Activated T-helper 1 cell treated with anti-CD3 and anti-CD28 coated beads, Interleukin-2, amount 50 U/mL, for 16 hours (primary cell): ENCODE data around the gene VPS26B.
"Not testable (repeated sequence)": the region's sequence is repeated elsewhere in the genome, so short reads cannot be mapped to it uniquely, and the experiment has no call there.

ENCODE experiments used
- DNase-seq, 2 donors: peaks; one replicate each; pipeline ENCODE4 v3.0.0-alpha.2; 2020; ENCODE audit warnings: low read depth in 1 of 2, low spot score in 1 of 2

Gene VPS26B

DNA sequence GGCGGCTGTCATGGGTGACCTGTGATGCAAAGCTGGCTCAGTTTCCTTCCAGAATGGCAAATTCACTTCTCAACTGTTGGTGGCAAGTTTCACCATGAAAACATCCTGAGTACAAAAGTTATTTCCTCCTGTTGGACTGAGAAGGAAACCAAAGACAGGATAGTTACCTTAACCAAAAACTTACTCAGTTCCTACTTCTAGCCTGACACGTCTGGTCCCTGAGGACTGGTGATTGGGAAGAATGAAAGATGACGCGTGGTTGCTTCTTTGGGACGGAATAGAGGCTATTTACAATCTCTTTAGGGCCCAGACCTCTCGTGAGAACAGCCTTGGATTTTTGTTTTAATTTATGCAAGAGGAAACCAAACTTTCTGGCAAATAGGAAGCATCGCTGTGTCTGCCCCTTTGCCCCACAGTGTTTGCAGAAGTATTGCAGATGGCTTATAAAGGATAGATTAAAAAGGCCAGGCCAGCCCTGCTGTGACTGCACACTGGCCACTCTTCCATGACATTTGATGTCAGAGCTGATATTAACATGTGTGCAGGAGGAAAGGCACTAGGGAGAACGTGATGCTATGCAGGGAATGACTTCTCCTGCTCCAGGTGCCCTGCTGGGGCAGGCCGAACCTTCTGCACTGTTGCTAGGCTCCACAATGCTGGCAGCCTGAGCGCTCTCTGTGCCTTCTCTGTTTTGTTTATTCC lies 7.6 kb downstream of the VPS26B start:
- no peak for DNase-seq

DNA sequence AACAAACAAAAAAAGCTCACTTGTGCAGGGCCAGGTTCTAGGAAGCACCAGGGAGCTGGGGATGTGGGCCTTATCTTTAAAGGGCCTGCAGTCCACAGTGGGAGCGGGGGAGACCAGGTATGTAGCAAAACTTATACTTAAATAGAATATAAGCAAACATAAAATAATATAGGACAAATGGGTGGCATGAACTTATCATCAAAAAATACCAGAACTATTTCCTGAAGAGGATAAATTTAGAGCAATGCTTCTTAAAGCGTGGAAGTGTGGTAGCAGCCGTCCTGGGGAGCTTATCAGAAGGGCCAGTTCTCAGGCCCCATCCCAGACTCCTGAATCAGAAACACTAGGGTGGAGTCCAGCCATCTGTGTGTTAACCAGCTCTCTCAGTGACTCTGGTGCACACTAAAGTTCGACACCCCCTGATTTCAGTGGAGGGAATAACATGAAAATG lies 9.3 kb downstream of the VPS26B start:
- DNase-seq, result no peak

DNA sequence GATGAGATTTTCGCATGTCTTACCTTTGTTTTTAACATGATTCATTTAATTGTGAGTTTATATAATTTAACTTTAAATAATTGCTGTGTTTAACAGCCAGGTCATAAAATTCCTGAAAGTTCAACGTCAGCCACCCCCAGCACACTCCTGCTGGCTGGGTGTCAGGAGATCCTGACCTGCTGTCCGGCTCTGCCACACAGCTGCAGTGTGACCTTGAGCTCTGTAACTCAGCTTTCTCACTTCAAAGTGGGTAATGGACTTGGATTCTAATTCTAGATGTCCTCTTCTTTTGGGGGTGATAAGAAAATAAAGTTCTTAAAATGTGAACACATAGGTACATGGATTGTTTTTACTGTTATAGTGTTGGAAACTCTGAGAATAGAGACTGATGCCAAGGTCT lies 10.9 kb downstream of the VPS26B start:
- no peak for DNase-seq

DNA sequence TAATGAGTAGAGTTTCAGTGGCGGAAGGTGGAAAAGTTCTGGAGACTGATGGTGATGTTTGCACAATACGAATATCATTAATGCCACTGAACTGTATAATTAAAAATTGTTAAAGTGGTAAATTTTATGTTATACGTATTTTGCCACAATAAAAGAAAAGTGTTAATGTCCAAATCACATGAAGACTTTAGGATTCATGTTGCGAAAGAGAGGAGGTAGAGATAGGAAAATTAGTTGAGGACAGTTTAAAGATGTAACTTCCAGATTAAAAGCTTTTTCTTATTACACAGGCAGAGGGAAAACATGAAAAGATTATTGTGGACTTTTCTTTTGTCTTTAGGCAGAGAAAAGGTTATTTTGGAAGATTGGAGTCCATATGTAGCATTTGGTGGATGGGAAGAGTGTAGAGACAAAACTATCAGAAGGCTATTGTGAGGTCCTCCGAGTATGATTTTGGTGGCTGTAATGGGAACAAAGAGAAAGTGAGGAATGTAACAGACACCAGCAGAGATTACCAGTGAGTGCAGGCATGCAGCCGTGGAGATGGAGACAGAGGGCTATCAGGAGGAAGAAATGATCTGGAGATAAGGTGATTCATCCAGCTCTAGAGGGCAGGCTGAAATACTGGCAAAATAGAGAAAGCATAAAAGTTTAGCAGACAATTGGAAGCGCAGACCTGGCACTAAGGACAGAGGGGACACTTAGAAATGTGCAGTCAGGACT lies 12.5 kb downstream of the VPS26B start:
- no peak for DNase-seq

DNA sequence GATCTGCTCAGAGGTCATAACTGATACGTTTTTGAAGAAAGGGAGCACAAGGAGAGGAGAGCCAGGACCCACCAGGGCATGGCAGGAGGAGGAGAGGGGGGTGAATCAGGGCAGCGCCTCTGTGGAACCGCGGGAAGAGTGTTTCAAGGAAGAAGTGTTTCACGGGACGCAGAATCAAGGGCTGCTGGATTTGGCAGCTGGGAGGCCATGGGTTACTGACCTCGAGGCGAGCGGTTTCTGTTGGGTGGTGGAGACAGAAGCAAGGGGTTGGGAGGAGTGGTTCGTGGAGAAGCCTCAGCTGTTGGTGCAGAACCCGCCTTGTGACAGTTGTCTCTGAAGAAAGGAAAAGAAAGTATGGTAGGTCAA lies 13.1 kb downstream of the VPS26B start:
- no peak for DNase-seq

DNA sequence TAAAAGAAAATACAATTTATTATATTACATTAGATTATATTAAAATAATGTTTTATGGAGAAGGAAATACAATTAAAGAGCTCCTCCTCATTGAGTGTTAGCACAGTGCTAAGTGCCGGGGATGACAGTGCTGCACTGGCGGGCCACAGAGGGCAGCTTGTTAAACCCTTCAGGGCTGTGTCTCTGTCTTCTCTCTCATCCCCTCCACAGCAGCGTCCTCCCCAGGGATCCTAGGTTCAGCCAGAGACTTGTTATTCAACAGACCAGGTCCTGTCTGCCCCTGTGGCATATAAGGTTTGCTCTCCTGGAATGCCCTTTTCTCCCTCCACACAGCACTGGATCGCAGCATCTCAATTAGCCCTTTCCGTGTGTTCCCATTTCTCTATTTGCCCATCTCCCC lies 14.5 kb downstream of the VPS26B start:
- DNase-seq, result no peak

DNA sequence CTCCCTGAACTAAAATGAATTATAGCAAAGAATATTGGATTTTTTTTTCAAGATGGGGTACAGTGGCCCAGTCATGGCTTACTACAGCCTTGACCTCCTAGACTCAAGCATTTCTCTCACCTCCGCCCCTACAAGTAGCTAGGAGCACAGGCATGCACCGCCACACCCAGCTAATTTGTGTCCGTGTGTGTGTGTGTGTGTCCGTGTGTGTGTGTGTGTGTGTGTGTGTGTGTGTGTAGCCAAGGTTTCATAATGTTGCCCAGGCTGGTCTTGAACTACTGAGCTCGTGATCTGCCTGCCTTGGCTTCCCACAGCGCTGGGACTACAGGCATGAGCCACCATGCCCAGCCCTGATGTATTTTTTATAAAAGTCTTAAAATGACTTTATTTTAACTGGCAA lies 16.1 kb downstream of the VPS26B start:
- no peak for DNase-seq

DNA sequence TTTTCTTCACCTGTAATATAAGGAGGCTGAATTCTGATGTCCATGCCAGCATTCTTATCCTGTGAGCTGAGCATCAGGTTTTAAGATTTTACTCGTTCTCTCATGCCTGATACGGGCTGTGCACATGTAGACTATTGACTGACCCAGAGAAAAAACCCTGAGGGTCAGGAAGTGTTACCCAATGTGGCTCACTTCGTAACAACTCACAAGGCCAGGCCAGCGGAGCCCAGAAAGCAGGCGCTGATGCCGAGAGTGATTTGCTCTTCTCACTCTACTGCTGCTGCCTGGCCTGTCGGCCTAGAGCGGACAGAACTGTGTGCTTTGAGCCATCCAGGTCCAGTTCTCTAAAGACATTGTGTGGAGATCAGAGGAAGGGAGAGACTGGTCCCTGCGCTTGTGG lies 17.9 kb downstream of the VPS26B start:
- no peak for DNase-seq

DNA sequence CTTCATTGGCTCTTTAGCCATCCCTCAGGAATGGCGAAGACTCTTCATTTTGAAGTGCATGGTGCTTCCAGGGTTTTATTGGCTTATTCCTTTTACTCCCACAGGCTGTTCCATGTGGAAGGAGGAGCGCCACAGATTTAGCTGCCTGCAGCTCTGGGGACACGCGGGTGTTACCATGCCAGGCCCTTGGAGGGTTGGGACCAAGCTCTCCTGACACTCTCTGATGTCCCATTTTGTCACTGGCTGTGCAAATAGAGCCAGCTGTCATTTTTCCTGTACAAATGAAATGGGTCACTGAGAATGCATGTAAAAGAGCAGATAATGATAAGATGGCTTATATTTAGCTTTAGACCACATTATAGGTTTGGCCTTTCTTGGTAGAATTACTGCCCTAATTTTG lies 19.4 kb downstream of the VPS26B start:
- no peak for DNase-seq

DNA sequence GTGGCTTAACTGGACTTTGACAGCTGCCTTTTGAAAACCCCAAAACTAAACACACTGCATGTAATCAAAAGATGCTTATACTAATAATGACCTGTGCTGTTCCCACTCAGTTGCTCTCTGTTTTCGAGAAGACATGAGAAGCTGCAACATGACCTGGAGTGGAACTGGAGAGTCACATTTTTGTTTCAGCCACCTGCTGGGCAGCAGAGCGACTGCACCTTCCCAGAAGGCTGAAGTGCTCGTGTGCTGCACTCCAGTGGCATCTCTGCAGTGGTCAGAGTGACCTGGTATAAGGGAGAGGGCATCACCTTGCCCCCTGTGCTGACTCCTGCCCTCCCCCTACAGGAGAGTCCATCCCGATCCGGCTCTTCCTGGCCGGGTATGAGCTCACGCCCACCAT lies 20.1 kb downstream of the VPS26B start:
- no peak for DNase-seq

DNA sequence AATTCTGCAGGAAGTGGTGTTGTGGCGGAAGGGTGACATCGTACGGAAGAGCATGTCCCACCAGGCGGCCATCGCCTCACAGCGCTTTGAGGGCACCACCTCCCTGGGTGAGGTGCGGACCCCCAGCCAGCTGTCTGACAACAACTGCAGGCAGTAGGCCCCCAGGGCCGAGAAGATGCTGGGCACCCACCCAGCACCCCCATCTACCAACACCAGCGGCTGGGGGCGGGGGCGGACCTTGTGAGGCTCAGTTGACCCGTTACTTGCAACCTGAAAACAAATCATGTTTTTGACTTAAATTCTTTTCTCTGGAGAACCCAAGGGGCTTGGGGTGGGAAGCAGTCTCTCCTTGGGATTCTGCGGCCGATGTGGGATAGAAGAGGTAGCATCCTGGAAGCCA lies 21.0 kb downstream of the VPS26B start:
- DNase-seq, result no peak

DNA sequence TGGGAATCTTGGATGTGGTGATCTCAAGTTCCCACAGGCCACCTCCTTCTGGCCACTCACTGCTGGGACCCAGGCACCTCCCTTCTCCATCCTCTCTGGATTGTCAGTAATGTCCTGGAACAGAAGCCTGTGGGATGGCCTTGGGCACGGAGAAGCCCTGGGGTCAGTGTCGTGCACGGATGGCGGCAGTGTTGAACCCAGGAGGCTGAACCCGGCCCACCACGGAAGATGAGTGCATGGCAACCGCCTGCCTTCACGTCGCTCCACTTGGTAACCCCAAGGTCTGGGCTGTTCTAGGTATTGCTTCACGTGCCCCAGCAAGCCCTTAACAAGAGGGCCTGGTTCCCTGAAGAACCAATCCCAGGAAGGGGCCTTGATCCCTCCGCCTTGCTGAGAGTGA lies 21.6 kb downstream of the VPS26B start:
- no peak for DNase-seq

DNA sequence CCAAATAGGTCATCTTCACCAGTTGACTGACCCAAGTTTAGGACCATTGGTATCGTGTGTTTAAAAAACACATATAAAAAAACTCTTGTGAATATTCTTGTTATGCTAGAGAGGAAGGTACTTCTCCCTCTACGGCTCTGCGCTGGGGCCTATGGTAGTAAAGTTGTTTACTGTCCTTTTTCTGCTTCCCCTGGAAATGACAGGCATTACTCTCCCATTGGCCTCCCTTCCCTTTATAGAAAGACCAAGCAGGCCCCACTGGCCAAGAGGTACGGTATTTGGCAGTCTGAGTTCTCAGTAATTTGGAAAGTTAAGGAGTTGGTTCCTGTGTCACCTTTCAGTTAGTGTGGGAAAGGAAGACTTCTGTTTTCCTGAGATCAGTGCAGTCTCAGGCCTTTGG lies 22.2 kb downstream of the VPS26B start:
- no peak for DNase-seq

DNA sequence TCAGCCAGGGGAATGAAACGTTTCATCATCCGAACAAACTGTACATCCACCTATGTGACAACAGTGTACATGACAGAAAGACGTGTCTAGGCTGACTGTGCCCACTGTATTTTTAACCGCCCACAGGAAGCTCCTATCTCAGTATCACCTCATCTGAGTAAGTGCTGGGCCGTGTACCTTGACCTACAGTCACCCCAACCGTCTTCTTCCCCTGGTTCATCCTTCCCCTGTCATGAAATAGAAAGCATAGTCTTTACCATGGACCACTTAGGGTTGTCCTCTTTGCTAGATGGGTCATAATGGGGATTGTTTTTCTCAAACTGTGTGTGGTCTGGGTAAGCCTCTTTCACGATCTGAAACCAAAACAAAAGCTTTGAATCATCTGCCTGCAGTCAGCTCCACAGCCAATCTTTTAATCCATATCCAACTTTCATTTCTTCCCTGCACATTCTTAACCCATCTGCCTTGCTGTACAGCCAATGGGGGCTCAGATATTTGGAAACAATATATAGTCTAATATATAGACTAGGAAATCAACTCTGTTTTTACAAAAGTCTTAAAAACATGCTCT lies 24.5 kb downstream of the VPS26B start:
- no peak for DNase-seq

DNA sequence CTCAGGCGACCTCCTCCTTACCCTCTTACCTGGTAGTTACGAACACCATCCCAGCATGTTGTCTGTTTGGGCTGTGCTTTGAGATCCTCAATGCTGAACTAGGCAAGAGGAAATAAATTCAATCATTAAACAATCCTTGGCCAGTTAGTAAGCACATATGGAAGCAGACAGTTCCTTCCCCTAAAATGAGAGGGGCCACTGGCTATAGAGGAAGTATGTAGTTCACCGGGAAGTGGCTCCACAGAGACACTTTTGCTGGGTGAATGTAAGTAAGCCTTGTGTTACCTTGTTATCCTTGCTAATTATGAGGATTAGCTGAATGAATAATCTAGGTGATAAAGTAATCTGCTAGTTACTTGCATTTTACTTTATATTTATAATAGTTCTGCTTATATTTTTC lies 25.8 kb downstream of the VPS26B start:
- DNase-seq, result no peak

DNA sequence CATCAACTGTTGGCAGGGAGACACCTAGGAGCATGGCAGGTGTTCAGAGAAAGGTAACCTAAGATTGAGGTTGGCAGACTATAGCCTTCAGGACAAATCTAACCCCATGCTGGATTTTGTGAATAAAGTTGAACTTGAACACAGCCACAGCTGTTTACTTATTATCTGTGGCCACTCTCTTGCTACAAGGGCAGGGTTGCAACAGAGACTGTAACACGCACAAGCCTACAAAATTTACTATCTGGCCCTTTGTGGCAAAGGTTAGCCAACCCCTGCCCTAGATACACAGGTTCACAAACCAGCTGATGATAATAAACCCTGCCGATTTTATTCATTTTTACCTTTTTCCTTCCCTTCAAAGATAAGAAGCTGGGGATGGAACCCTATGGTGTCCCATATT lies 26.2 kb downstream of the VPS26B start:
- no peak for DNase-seq

DNA sequence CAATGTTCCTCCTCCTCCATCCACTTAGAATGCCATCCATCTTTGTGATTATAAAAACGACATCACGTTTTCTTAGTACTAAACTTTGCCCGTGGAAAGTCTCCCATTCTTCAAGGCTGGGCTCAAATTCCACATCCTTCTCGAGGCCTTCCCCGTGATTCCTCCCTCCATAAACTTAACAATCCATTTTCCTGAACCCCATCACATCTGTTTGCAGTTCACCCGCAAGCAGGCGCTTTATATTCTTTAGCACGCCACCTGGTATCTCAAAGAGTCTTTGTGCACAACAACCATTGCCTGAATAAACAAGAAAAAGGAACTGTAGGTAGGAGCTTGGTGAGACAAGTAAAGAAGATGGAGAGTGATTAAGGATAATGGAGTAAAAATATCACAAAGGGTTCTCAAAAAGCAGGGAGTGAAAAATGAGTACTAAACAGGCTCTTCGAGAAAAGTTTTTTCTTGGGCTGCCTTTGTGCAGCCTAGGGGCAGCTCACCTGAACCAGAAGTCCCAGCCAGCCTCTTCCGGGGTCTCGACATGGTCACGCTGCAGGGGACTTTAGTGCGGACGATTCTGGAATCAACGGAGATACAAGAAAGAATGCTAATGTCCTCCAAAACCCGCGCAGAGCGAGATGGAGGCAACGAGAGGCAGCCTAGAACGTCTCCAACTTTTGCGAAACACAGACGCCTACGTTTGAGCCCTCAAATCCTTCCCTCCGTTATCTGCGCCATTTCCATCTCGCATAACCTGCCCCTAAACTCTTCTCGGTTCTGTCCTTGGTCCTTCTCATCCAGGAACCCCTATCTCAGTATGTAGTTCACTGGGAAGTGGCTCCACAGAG lies 28.1 kb downstream of the VPS26B start:
- DNase-seq, result no peak

DNA sequence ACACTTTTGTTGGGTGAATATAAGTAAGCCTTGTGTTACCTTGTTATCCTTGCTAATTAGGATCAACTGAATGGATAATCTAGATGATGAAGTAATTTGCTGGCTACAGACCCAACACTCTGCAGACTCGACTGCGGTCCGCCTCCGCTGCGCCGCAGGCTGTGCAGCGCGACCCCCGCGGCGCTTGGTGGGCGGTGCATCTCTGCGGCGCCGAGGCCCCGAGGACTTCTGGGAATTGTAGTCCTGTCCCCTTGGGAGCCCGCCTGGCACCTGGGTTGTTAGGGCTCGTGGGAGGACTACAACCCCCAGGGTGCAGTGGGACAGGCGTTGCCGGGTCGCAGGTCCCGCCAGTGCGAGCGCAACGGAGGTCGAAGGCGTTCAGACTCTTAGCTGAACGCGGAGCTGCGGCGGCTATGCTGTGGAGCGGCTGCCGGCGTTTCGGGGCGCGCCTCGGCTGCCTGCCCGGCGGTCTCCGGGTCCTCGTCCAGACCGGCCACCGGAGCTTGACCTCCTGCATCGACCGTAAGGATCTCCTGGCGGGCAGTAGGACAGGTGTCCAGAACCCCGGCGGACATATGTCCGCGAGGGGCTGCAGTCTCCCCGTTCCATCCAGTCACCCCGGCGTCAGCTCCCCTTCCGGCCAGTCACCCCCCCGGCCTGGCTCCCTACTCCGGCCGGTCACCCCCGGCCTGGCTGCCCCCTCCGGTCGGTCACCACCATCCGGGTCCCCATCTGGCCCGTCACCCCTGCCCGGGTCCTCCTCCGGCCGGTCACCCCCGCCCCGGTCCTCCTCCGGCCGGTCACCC lies 28.9 kb downstream of the VPS26B start, which contains the start of the genes ACAD8 and THYN1:
TSS of gene ACAD8 (plus strand) at position 381 of the 806 bp plus-strand sequence. CDS start at position 414, 33 bp downstream.
TSS of gene THYN1 (minus strand) at position 165 of the 806 bp plus-strand sequence. CDS start 470 bp downstream, outside the sequence.
- DNase-seq, result peak; percentile 88 to 92

DNA sequence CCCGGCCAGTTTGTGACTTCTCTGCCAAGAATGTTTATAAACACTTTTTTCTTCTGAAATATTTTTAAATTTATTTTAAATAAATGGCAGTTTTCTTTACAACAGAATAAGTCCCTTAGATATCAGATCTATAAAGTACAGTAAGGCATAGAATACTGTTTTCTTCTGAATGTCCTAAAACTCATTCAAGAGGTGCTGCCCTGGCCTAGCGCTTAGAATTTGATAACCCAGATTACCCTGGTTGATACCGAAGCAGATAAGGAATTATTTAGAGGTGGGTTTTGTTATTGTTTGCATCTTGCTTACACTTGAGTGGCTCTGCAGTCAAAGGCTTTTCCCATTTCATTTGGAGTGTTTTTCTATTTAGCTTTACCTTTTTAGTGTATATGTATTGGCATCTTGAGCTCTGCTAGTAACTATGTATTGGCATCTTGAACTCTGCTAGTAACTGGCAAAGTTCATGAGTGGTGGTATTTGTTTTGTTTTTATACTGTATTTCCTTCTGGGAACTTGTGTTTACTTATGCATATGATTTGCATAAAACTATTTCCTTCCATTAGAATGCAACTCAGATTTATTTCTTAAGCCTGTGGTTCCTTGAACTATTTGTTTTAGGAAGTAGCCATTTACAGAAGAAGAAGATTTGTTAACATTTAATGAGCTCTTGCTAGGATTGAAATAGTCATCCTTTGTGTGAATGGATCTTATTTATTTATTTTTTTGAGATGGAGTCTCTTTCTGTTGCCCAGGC lies 30.1 kb downstream of the VPS26B start:
- DNase-seq, result no peak

DNA sequence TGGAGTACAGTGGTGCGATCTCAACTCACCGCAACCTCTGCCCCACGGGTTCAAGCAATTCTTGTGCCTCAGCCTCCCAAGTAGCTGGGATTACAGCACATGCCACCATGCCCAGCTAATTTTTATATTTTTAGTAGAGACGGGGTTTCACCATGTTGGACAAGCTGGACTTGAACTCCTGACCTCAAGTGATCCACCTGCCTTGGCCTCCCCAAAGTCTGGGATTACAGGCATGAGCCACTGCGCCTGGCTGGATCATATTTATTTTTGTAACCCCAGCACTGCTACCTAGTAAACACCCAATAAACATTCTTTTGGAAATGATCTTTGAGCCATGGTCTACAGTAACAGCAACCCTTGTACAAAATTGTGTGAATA lies 30.7 kb downstream of the VPS26B start:
- DNase-seq, result not testable (repeated sequence)
